ENCODE results near the gene GNA12.
"Not testable (repeated sequence)": the region's sequence is repeated elsewhere in the genome, so short reads cannot be mapped to it uniquely, and the experiment has no call there.

GNA12 gene

DNA sequence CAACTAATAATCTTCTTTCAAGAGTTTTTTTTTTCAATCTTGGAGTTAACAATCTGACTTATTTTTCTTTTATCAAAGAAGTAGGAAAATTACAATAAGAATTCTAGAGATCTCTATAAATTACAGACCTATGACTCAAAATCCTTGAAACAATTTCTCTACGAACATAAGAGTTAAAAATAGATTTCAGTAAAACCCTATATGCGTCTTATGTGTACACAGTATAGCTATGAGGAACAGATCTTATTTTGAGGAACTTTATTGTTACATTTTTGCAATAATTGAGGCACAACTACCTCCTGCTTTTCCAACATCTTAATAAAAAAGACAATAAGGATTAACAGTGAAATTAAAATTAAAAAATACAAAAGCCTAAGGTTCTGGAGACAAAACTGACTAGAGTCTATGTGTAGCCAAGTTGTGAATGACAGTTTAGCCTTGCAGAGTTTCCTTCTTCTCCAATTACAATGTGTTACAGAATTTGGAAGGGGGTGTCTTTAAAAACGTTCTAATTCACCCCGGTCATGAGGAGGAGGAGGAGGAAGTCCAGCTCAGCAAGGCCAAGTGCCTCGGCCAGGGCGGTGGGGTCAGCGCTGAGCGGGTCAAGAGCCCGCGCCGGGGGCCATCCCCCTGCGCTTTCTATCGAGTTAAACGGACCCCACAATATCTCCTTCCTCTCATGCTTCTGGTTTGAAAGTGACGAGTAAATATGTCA is 115.6 kb downstream of the GNA12 start:
- no peak for DNase-seq (ENCODE audit: low spot score)

- DNase-seq (ENCODE audit: low spot score): not testable (repeated sequence)
Observed at GRCh38 chr7:2727206-2727605, 116.9 kb downstream of the GNA12 start.

- DNase-seq (ENCODE audit: low spot score): no peak
Observed at GRCh38 chr7:2726316-2727018, 117.6 kb downstream of the GNA12 start.

DNA sequence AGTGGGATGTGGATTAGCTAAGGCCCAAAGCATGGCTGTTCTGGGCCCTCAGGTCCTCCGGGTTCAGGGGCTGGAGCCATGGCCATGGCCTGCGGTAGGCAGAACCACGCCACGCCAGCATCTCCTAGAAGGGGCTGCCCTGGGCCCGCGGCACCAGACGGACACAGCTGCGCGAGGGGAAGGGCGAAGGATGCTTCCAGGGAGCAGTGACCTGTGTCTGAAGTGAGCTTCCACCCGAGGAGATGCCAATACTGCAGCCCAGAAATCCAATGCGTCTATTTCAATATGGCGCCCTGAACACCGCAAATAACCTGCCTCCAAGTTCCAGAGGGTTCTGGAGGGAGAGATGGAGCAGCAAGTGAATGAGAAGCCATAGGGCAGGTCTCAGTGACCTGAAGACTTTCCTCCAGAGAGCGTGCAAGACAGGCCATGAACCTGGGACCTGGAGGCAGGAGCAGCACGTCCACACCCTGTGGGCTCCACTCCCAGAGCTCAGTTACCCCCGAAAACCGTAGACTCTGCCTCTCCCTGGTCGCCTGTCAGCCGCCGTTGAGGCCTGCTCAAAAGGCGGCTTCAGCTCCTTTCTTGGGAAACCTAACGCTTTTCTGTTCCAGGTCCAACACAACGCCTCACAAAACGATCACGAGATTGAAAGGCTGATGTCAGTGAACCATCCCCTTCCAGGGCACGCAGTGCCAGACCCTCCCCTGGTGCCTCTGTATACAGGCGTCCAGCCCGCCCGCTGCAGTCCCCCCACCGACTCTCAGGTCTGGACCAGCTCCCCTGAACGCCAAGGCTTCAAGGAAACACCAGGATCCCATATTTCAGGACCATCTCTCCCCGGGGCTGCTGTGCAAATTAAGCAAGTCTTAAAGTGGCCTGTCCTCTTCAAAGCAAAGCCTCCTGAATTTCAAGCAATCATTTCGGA is 118.7 kb downstream of the GNA12 start:
- DNase-seq (ENCODE audit: low spot score): no peak

GRCh38 chr7:2724453-2725177 is 119.5 kb downstream of the GNA12 start:
- no peak for DNase-seq (ENCODE audit: low spot score)

GRCh38 chr7:2724036-2724435 is 120.1 kb downstream of the GNA12 start:
- not testable (repeated sequence) for DNase-seq (ENCODE audit: low spot score)

GRCh38 chr7:2723138-2723850 is 120.8 kb downstream of the GNA12 start:
- no peak for DNase-seq (ENCODE audit: low spot score)

- no peak for DNase-seq (ENCODE audit: low spot score)
Observed at GRCh38 chr7:2722591-2722990, 121.5 kb downstream of the GNA12 start.

DNA sequence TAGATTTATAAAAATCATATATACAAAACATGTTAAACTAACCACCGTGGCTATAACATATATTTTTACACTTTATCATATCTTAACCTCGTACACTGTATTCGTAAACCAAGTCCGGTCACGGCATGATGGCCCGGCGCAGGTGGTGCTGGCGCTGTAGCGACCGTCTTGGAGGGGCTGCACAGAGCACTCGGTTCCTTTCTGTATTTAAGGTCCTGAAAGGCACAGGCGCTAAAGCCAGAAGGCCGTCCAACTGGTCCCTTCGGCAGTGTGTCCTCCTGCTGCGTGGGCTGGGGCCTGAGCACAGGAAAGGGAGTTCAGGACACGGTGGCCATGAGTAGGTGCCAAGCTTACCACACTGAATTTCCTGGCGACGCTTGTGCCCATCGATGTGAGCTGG is 122.3 kb downstream of the GNA12 start:
- no peak for DNase-seq (ENCODE audit: low spot score)

GRCh38 chr7:2720024-2720423 is 124.1 kb downstream of the GNA12 start:
- DNase-seq (ENCODE audit: low spot score): no peak

DNA sequence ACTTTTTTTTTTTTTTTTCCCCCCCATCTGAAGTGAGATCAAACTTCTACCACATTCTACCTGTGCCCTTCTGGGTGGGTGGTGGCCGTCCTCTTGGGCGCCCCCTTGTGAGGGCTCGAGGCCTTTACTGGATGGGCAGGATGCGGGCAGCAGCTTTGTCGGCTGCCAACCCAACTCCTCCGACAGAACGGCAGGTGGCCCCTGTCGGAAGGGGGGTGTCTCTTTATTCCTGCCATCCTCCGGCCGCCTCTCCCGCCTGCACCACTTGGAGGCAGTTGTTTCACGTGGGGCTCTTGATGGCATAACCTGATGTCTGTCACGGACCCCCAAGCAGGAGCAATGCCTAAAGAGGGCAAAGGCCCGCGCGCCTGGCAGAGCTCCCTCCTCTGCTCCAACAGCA is 125.1 kb downstream of the GNA12 start:
- peak; percentile 30 for DNase-seq (ENCODE audit: low spot score)

DNA sequence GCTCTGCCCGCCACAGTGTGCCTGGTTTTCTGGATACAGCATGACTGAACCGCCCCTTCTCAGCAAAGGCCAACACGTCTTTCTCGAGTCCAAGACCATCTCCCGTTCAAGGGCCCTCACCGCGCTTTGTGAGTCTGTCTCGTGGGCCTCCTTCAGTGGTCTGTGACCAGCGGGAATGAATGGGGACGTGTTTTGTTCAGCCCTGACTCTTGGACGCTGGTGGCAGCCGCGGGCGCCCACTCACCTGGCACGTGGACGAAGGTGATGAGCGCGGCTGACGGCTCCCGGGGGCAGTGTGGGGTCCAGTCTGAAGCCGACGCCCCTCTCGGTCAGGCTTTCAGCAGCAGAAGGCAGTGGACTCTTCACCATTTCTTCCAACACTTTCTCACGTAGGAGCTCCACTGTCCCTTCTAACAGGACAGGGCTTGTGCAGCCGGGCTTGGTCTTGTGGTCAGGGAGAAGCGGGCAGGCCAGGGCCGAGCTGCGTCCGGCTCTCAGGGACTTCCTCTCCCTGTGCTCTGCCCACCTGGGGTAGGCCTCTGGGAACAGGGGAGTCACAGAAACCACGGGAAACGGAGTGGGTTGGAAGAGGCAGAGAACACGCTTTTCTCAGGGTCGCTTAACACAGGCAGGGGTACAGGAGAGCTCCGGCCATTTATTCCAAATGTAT is 125.7 kb downstream of the GNA12 start:
- DNase-seq (ENCODE audit: low spot score): no peak

- DNase-seq (ENCODE audit: low spot score): no peak
Observed at GRCh38 chr7:2717293-2718261, 126.5 kb downstream of the GNA12 start.

DNA sequence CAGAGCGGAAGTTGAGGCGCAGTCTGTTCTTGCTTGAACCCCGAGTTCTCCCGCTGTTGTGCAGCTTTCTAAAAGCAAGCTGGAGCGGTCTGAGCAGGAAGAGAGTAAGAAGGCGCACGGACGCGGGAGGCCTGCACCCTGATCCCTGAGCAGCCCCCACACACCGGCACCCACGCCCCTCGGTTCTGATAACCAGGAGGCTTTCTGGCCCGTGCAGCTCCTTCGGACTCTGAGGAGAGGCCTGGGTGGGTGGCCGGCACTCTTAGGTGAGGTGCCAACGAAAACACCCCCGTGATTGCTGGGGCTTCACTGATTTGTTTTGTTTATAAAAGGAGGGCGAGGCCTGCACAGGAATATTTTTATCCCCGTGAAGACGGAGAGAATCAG is 127.2 kb downstream of the GNA12 start:
- DNase-seq (ENCODE audit: low spot score): no peak

DNA sequence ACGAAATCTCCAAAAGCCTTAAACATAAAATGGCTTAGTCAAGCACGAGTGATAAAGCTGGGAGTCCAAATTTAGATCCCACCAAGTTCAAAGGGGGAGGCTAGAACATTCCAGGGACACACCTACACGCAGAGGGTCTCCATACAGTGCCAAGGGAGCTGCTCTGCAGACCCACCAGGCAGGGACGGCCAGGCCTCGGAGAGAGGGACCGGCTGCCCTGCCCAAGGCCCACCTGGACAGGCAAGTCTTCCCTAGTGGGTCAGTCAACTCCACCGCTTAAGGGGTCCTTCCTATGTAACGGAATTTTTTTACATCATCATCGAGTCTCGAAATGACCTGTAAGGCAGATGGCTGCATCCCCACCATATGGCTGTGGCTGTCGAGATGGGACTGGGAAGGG is 127.6 kb downstream of the GNA12 start:
- DNase-seq (ENCODE audit: low spot score): no peak

GRCh38 chr7:2715341-2716231 is 128.5 kb downstream of the GNA12 start:
- DNase-seq (ENCODE audit: low spot score): no peak

DNA sequence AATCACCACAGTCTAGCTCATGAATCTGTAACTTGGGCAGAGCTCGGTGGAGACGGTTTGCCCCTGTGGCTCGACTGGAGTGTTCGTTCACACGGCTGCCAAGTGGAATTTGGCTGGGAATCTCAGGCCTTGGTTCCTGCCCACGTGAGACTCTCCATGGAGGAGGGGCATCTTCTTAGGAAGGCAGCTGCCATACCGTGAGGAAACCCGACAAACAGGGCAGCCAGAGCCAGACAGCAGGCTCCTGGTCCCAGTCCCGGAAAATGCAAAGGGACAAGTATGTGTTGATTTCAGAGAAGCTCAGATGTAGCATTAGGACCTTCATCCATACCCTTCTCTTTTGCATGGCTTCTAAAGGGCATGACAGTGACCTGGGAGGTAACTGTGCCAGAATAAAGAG is 129.5 kb downstream of the GNA12 start:
- DNase-seq (ENCODE audit: low spot score): no peak

DNA sequence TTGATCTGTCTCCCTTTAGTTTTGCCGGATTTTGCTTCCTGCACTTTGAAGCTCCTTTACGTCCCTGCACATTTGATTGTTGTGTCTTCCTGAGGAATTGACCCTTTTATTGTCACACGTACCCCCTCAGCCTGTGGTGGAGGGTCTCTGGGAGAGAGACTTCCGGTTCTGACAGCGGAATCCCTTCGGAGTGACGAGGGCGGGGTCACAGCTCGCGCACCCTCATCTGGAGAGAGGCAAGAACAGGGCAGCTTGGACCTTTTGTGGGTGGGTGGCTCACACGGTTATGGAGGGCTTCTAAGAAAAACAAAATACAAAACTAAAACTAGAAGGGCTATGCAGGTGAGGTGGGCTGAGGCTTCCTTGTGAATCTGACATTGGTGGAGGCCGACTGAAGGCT is 130.1 kb downstream of the GNA12 start:
- DNase-seq (ENCODE audit: low spot score): no peak

DNA sequence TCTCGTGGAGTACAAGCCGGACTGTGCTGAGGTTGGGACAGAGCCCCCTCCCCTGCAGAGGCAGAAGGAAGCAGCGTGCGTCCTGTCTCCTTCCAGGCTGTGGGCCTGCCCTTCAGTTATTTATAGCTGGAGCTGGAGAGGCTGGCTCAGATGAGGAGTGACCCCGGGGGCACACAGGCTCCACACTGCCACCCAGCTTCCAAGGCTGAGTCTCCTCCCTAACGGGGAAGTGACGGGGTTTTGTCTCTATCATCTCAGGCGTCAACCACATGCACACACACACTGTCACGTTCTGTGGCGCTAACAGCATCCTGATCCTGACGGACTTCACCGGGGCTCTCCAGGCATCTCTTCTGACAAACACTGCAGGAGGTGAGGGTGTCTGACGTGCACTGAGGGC is 130.7 kb downstream of the GNA12 start:
- DNase-seq (ENCODE audit: low spot score): no peak

All from AG08395 (cell line).